Activated CD4-positive, alpha-beta T cell treated with anti-CD3 and anti-CD28 coated beads, Interleukin-2, amount 50 U/mL, for 4 hours (primary cell): ENCODE data around the gene NKAIN4.

Experiments used
- DNase-seq, 2 experiments: peaks; one replicate each; pipeline ENCODE4 v3.0.0-alpha.2; 2020

NKAIN4 gene

GRCh38 chr20:63254232-63254605 is at the start of gene NKAIN4:
NKAIN4 (minus strand) TSS chr20:63254463; CDS start chr20:63254450, 13 bp downstream.
- no peak for DNase-seq

- DNase-seq, result no peak
Observed at GRCh38 chr20:63303095-63303666, 48.9 kb upstream of the NKAIN4 start.

GRCh38 chr20:63301671-63302070 is 47.4 kb upstream of the NKAIN4 start:
- no peak for DNase-seq

- DNase-seq, result no peak
Observed at GRCh38 chr20:63298731-63299312, 44.6 kb upstream of the NKAIN4 start.

GRCh38 chr20:63297796-63298572 is 43.7 kb upstream of the NKAIN4 start:
- no peak for DNase-seq

- no peak for DNase-seq
Observed at GRCh38 chr20:63297371-63297781, 43.1 kb upstream of the NKAIN4 start.

GRCh38 chr20:63296531-63297299 is 42.5 kb upstream of the NKAIN4 start:
- no peak for DNase-seq

GRCh38 chr20:63295846-63296245 is 41.6 kb upstream of the NKAIN4 start:
- no peak for DNase-seq

- DNase-seq, result no peak
Observed at GRCh38 chr20:63295422-63295821, 41.2 kb upstream of the NKAIN4 start.

GRCh38 chr20:63295018-63295417 is 40.8 kb upstream of the NKAIN4 start:
- DNase-seq, result no peak

GRCh38 chr20:63294536-63294900 is 40.3 kb upstream of the NKAIN4 start:
- DNase-seq, result no peak

GRCh38 chr20:63293871-63294535 is 39.7 kb upstream of the NKAIN4 start:
- no peak for DNase-seq

GRCh38 chr20:63293456-63293855 is 39.2 kb upstream of the NKAIN4 start:
- DNase-seq, result no peak

- no peak for DNase-seq
Observed at GRCh38 chr20:63292904-63293303, 38.6 kb upstream of the NKAIN4 start, which contains the start of gene COL20A1. COL20A1 (plus strand) TSS chr20:63293186; CDS start chr20:63295108, 1,922 bp downstream.

GRCh38 chr20:63292292-63292701 is 38.0 kb upstream of the NKAIN4 start:
- no peak for DNase-seq

- DNase-seq, result no peak
Observed at GRCh38 chr20:63291811-63292210, 37.5 kb upstream of the NKAIN4 start.

GRCh38 chr20:63290677-63291472 is 36.6 kb upstream of the NKAIN4 start:
- peak; percentile 44 to 49 for DNase-seq

GRCh38 chr20:63290136-63290676 is 35.9 kb upstream of the NKAIN4 start:
- DNase-seq, result no peak

GRCh38 chr20:63289311-63290135 is 35.3 kb upstream of the NKAIN4 start:
- DNase-seq, result no peak

- DNase-seq, result no peak
Observed at GRCh38 chr20:63288581-63289251, 34.5 kb upstream of the NKAIN4 start.
